Measurements from ENCODE around the gene USP28. TPM values are rescaled to one million over a fixed set of nuclear protein-coding genes. Genes with fewer than 3 reads are reported as not detected.

The USP28 gene
- total RNA-seq, 2 experiments from 2014 or later: 7.9 to 9.4 TPM

- Histone ChIP-seq H3K36me3 (ENCODE audit: insufficient read depth, low read length) (peaks cover 19% of the 10 kb centered on the region), H3K9me3 (ENCODE audit: control insufficient read depth in 1 of 2, insufficient read depth in 1 of 2, low read length in 2 of 2) (no peaks in the 10 kb centered on the region), H3K4me1 (ENCODE audit: insufficient read depth, low read length) (no peaks in the 10 kb centered on the region), H3K27ac (ENCODE audit: low read depth in 1 of 2, low read length in 2 of 2) (no peak overlapping the region), H3K4me3 (ENCODE audit: low read length) (no peak overlapping the region), H3K27me3 (ENCODE audit: control insufficient read depth in 1 of 2, insufficient read depth in 2 of 2, low read length in 2 of 2) (no peaks in the 10 kb centered on the region)
- H3K36me3 Mint-ChIP-seq (ENCODE audit: low read depth): peaks cover 75% of the 10 kb centered on the region
- no peaks in the 10 kb centered on the region for H3K9me3 Mint-ChIP-seq
- no peak overlapping the region for H3K27ac Mint-ChIP-seq
- intact Hi-C loops (cut with DNase I, micrococcal nuclease): no loop called here
- no peaks in the 10 kb centered on the region for H3K4me1 Mint-ChIP-seq (ENCODE audit: low read depth)
- ChIA-PET CTCF (no interaction called here), POLR2A (no interaction called here)
- no peaks in the 10 kb centered on the region for H3K27me3 Mint-ChIP-seq
- no peak overlapping the region for H3K4me3 Mint-ChIP-seq
- no peak for TF ChIP-seq CTCF (IDR thresholded peaks at IDR 0.05)
- DNase-seq (no peak), ATAC-seq (ENCODE audit: poor library complexity) (no peak)
These were observed 25.7 kb downstream of the USP28 start for GRCh38 chr11:113849713-113850112.

GRCh38 chr11:113847580-113847979 lies 27.8 kb downstream of the USP28 start:
- H3K27ac Mint-ChIP-seq: no peak overlapping the region
- H3K27ac ChIP-seq (ENCODE audit: low read depth in 1 of 2, low read length in 2 of 2): no peak overlapping the region
- ATAC-seq (ENCODE audit: poor library complexity) (no peak), DNase-seq (no peak)
- no peaks in the 10 kb centered on the region for H3K27me3 ChIP-seq (ENCODE audit: control insufficient read depth in 1 of 2, insufficient read depth in 2 of 2, low read length in 2 of 2)
- ChIA-PET POLR2A (no interaction called here), CTCF (no interaction called here)
- intact Hi-C loops (cut with DNase I, micrococcal nuclease): no loop called here
- no peaks in the 10 kb centered on the region for H3K9me3 Mint-ChIP-seq
- H3K4me1 Mint-ChIP-seq (ENCODE audit: low read depth): no peaks in the 10 kb centered on the region
- no peaks in the 10 kb centered on the region for H3K27me3 Mint-ChIP-seq
- no peak overlapping the region for H3K4me3 Mint-ChIP-seq
- H3K36me3 ChIP-seq (ENCODE audit: insufficient read depth, low read length): peaks cover 19% of the 10 kb centered on the region
- no peaks in the 10 kb centered on the region for H3K9me3 ChIP-seq (ENCODE audit: control insufficient read depth in 1 of 2, insufficient read depth in 1 of 2, low read length in 2 of 2)
- H3K4me3 ChIP-seq (ENCODE audit: low read length): no peak overlapping the region
- TF ChIP-seq CTCF (IDR thresholded peaks at IDR 0.05): no peak
- no peaks in the 10 kb centered on the region for H3K4me1 ChIP-seq (ENCODE audit: insufficient read depth, low read length)
- H3K36me3 Mint-ChIP-seq (ENCODE audit: low read depth): peaks cover 73% of the 10 kb centered on the region

GRCh38 chr11:113847111-113847510 lies 28.3 kb downstream of the USP28 start:
- no peak for TF ChIP-seq CTCF (IDR thresholded peaks at IDR 0.05)
- DNase-seq (no peak), ATAC-seq (ENCODE audit: poor library complexity) (no peak)
- Mint-ChIP-seq H3K36me3 (ENCODE audit: low read depth) (peaks cover 69% of the 10 kb centered on the region), H3K27ac (no peak overlapping the region), H3K4me3 (no peak overlapping the region), H3K27me3 (no peaks in the 10 kb centered on the region), H3K9me3 (no peaks in the 10 kb centered on the region), H3K4me1 (ENCODE audit: low read depth) (no peaks in the 10 kb centered on the region)
- ChIA-PET CTCF (no interaction called here), POLR2A (no interaction called here)
- intact Hi-C loops (cut with DNase I, micrococcal nuclease): no loop called here
- Histone ChIP-seq H3K36me3 (ENCODE audit: insufficient read depth, low read length) (peaks cover 19% of the 10 kb centered on the region), H3K4me1 (ENCODE audit: insufficient read depth, low read length) (no peaks in the 10 kb centered on the region), H3K27ac (ENCODE audit: low read depth in 1 of 2, low read length in 2 of 2) (no peak overlapping the region), H3K9me3 (ENCODE audit: control insufficient read depth in 1 of 2, insufficient read depth in 1 of 2, low read length in 2 of 2) (no peaks in the 10 kb centered on the region), H3K27me3 (ENCODE audit: control insufficient read depth in 1 of 2, insufficient read depth in 2 of 2, low read length in 2 of 2) (no peaks in the 10 kb centered on the region), H3K4me3 (ENCODE audit: low read length) (no peak overlapping the region)

Data from CD4-positive, alpha-beta T cell (primary cell).